C4-2B (cell line): ENCODE results near the gene AP4E1.

ENCODE experiments used
- H3K27ac ChIP-seq: fragments of 450-650 bp; 2 replicates; pipeline ENCODE4 v1.5.1; 2017
- CTCF ChIP-seq: fragments of 450-650 bp; conservative IDR thresholded peaks from 2 replicates; pipeline ENCODE4 v1.5.1; 2017; ENCODE audit warnings: mild to moderate bottlenecking
- ZFX ChIP-seq: fragments of 450-650 bp; IDR thresholded peaks from 2 replicates; pipeline ENCODE4 v1.6.1; 2017

Gene AP4E1

DNA sequence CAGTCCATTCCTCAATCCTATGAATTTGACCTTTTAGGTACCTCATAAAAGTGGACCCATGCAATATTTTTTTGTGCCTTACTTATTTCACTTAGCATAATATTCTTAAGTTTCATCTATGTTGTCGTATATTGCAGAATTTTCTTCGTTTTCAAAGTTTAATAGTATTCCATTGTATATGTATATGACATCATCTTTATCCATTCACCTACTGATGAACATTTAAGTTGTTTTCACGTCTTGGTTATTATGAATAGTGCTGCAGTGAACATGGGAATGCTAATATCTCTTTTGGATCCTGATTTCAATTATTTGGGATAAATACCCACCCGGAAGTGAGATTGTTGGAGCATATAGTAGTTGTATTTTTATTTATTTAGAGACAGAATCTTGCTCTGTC, 65.1 kb downstream of the AP4E1 start:
- no peak overlapping the region for H3K27ac ChIP-seq
- no peak for TF ChIP-seq CTCF

DNA sequence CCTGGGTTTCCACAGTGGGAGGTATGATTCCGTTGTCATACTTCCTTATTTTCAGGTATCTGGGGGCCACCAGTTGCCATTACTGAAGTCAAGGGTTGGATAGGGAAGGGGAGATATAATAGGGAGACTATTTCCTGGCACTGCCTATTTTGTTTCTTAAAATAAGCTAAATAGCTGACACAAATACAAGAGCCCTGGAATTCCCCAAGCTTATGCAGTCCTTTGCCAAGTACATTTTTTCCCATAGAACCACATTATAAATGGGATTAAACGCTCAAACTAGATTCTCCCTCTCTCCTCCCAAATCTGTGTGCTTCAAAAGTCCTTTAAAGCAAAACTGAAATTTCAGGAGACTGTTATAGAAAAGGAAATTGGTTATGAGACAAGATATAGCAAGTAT, 68.7 kb downstream of the AP4E1 start:
- TF ChIP-seq CTCF (no peak), ZFX (no peak)
- H3K27ac ChIP-seq, result no peak overlapping the region

- TF ChIP-seq CTCF (no peak), ZFX (no peak)
- no peak overlapping the region for H3K27ac ChIP-seq
Observed at GRCh38 chr15:50978580-50978979, 70.1 kb downstream of the AP4E1 start.

GRCh38 chr15:50979041-50979440, 70.6 kb downstream of the AP4E1 start:
- H3K27ac ChIP-seq, result no peak overlapping the region
- TF ChIP-seq CTCF, result no peak
- no peak for TF ChIP-seq ZFX

DNA sequence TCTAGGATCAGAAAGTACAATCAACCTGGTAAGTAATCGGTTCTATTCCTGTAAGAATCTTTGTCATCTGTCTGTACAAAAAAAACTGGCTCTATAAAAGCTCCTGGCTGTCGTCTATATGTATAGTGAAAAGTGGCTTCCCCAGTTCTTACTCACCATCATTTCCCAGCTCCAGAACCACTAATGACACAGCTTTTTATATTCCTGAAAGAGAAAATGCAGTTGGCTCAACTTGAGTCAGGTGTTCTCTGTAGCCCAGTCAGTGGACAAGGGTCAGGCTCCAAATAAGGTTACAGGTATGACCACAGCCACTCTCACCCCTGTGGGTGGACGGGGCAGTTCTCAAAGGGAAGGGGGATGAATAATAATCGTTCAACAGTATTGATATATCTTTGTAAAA, 85.1 kb downstream of the AP4E1 start:
- no peak overlapping the region for H3K27ac ChIP-seq
- no peak for TF ChIP-seq CTCF
- no peak for TF ChIP-seq ZFX

GRCh38 chr15:50996641-50997040, 88.2 kb downstream of the AP4E1 start:
- TF ChIP-seq CTCF (no peak), ZFX (no peak)

DNA sequence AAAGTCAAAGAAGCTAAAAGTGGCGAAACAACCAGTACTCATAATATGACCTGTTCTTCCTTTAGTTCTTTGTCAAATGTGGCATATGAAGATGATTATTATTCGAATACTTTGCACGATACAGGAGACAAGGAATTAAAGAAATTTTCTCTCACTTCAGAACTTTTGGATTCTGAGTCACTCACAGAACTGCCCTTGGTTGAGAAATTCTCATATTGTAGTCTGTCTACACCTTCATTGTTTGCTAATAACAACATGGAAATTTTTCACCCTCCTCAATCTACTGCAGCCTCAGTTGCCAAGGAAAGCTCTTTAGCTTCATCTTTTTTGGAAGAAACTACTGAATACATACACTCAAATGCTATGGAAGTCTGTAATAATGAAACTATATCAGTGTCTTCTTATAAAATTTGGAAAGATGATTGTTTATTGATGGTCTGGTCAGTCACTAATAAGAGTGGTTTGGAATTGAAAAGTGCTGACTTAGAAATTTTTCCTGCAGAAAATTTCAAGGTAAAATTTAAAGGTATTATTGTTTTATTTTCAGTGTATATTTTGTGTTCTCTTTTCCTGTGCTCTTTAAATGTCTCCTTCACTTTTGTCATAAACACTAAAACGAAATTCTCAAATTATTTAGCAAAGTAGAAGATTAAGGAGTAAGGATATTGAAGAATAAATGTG, 89.0 kb downstream of the AP4E1 start:
- no peak overlapping the region for H3K27ac ChIP-seq
- TF ChIP-seq CTCF, result no peak
- no peak for TF ChIP-seq ZFX

More at GRCh38 chr15:50996641-50997040, 88.2 kb downstream of the AP4E1 start:
- no peak overlapping the region for H3K27ac ChIP-seq
